Stimulated activated CD8-positive, alpha-beta memory T cell treated with anti-CD3 and anti-CD28 coated beads, Interleukin-15, amount 100 ng/mL, for 1 hour (primary cell): ENCODE measurements around the gene HOXB5.

ENCODE experiments used
- DNase-seq: peaks from one replicate; pipeline ENCODE4 v3.0.0-alpha.2; 2020; ENCODE audit warnings: low read depth

The HOXB5 gene

DNA sequence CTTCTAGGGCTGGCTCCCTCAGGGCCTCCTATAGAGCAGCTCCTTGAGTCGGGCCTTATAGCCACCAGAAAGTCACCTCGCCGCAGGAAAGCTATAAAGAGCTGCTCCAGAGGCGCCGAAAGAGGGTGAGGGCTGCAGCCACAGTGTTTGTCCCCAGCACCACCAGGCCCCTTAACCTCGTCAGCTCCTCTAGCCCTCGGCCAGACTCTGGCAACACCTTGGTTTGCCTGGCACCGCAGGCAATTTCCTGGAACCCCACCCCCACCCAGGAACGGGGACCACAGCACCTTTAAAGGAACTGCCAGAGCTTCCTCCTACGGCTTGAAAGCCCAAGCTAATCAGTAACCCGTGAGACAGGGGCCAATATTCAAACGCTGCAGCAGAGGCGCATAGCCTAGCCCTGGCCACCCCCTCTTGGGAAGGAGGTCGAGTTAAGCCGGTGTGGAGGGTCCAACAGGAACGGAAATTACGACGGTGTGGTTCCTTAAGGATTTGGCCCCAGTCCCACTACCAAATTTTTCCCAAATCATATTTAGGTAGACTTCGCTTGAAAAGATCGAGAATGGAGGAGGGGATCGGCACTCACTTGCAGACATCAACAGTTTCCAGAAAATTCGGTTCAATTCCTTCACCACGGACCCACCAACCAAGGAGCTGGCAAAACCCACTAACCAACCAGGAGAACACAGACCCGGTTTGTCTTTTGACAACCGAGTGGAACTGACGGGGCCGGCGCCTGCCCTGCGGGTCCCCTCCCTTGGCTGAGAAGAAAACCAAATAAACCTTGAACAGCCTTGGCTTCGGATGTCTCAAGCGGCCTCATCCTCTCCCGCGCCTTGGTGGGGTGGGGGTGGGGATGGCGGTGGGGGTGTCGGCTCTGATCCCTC is 8.2 kb upstream of the HOXB5 start:
- no peak for DNase-seq

DNA sequence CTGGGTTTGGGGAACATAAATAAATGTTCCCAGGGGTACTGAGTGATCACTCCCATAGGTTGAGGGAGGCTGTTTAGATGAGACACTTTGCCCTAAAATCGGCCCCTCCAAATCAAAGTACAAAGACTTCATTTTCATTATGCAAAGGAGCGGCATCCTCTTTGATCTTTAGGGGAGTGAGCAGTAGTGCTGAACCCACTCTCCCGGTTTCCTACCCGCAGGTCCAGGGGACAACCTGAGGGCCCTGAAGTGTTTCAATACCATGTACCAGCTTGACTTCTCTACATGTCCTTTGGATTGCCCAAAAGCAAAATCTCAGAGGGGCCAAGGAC is 7.6 kb upstream of the HOXB5 start:
- DNase-seq, result no peak

DNA sequence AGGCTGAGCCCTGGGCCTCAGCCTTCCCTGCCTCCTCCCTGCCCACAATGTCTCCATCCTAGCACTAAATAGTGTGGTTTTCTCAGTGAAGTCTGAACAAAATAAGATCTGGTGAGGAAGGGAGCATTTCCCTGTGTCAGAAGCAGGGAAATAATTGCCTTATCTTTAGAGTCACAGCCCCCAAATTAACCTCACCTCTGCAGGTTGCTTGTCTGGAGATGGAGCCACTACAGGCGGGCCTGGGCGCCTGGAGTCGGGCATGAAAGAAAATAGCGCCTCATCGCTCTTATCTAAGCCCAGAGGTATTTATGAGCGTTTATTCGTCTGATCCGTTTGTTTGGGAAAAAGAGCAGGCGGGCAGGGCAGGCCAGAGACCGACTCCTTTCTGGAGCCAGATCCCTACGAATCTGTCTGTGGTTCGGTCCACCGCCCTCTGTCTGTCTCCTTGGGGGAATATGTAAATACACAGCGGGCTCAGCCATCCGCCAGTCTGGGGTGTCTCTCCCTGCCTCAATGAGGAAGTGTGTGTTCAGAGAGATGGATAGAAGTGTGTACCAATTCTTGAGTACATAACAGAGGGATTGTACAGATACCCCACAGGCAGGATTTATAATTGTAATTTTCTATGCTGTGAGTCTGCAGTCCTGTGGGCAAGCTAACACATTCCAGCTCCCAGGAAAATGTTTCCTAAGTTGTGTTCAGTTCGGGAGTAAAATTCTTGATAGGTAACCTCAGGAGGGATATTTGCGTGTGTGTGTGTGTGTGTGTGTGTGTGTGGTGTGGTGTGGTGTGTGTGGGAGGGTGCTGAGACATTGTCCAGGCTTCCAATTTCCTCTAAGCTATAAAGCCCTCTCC is 6.9 kb upstream of the HOXB5 start:
- no peak for DNase-seq

DNA sequence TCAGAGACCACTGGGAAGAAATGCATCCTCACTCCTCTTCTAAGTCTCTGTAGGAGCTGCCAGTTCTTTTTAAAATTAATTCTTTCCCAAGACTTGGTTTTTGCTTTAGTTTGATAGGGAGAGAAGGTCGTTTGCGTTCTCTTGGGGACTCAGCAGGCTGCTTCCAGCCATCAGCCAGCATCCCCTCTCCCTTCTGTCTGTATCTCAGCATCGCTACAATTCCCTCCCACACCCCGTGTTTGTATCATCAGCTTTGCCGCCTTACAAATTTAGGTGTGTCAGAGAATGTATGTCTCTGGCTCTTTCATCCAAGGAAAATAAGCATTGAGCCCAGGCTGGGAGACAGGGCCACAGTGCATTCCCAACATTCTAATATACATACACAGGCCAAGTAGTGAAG is 5.8 kb upstream of the HOXB5 start:
- DNase-seq, result no peak

DNA sequence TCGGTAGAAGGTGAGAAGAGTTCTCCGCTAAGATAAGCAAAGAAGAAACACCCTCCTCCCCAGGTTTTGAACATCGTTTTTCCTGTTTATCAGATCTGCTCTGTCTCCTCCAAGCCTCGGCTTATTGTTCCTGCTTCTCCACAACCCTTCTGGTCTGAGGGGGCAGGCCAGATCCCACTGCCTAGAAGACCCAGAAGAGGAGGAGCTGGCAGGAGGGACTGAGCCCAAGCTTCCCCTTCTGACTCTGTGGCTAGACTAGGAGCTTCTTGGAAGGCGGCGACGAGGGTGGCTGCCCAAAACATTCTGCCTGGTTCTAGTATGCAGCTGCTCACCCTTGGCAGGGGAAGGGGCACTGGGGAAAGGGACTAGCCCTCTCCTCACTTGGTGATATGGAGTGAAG is 5.2 kb upstream of the HOXB5 start:
- DNase-seq, result no peak

DNA sequence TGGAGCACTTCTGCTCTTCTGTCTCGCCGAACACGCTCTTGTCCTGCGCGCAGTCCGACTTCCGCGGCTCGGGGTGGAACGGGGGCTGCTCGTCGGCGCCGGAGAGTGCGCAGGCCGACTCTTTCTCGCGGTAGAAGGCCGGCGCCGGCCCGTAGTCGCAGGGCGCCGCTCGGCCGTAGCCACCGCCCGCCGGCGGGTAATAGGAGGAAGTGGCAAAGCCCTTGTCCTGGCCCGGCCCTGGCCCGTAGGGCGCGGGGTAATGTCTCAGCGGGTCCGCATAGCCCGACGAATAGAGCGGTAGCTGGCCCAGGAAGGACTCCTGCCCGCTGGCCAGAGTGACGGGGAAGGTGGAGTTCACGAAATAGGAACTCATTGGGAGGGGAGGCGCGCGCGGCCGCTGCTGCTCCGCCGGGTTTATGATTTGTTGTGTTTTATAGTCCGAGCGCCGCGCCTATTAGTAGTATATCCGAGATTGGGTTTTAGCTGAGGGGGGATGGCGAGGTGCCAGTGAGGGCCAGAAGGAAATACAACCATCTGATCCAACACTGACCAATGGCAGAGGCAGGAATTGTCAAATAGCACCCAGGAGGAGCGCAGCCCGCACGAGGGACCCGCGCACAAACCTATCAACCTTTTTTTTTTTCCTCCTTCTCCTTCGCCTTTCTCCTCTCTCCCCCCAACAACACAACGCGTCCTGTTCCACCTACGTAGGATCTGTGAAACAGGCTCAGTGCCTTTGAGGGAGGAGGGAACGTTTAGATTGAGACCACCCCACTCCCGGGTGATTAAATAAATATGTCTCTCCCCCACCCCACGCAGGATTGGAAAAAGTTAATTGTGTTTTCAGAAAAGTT is 4.4 kb upstream of the HOXB5 start:
- no peak for DNase-seq

DNA sequence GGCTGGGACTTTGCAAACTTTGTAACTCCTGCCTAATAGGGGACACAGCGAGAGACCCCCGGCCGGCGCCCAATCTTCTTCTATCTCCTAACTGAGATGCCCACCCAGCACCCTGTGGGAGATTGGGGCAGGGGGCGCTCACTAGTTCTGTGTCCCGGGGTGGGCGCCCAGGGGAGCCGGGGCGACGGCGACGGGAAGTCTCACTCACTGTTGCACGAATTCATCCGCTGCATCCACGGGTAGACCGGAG is 3.9 kb upstream of the HOXB5 start:
- no peak for DNase-seq

DNA sequence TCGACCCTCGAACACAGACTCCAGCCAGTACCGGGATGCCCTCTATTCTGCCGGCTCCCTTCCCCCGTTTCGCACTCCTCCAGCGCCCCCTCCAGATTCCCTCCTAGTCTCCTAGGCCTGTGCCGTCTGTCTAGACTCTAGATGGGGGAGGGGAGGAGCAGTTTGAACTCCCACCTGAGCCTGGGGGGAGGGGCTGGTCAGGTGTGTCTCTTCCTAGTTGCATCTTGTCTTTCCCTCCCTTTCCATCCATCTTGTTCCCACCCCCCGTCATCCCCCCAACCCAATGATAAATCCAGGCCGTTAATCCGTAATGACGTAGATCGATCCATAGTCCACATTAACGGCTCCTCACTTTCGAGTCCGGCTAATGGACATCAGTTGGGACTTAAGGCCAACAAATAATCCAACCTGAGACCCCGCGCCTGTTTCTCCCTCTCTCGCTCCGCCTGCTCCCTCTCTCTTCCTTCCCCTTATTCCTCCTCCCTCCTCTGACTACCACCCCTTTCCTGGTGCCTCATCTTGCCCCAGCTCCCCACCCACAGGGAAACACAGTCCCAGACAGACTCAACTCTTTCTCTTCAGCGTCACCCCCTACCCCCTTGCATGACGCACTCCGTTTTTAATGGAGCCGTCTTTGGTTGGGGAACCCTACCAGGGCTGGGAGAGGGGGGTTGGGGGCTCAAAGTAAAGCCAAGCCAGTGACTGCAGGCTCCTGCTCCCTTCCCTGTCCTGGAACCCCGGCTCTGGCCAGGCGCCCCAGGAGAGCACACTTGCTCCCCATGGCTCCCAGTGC is 3.4 kb upstream of the HOXB5 start:
- no peak for DNase-seq

DNA sequence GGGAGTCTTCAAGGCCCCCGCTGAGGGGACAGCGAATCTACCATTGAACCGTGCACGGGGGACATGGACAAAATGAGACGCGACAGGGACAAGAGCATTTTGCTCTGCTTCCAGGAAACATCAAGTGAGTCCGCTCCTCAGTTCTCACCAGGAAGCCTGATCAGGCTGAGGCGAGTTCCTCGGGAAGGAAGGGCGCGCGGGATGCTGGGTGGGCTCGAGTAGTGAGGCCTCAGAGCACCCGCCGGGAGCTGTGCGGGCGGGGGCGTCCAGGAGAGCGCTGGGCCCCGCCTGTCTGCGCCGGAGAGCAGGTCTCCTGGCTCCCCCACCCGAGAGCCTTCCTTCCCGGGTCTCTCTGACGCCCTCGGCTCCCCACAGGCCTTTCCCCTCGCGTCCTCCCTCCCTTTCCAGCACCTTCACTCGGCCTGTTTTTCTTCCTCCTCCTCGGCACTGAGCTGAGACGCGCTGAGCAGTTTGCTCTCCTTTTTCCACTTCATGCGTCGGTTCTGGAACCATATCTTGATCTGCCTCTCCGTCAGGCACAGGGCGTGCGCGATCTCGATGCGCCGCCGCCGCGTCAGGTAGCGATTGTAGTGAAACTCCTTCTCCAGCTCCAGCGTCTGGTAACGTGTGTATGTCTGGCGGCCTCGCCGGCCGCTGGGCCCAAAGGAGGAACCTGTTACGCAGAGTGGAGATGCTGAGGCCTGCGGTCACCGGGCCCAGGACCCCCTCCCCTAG is 2.6 kb upstream of the HOXB5 start:
- no peak for DNase-seq

DNA sequence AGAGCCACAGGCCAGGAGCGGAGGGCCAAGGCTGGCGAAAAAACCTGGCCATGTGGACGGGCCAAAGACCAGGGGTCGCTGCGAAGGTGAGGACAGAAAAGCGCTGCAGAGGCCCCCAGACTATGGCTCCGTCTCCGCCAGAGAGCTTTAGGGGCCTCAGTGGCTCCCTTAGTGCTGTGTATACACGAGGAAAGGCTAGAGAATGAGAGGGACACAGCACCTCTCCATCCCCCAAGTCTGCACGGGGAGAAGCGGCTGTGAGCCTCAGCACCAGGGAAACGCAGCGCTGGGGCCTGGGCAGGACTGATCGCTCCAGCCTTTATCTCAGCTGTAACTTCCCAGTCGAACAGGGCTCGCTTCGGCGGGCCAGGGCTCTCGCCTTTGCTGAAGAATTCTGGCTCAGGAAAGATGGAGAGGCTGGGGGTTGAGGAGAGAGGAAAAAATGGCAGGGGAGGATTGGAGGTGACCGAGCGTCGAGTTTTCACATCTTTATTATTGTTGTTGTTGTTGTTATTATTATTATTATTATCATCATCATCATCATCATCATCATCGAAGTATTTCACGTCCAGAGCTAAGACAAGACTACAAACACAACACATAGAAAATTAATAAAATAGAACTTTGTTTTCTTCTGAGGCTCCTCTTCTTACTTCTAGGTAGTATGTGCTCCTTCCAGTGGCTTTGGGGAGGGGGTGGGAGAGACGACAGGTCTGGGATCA is 1.9 kb upstream of the HOXB5 start:
- DNase-seq, result no peak

DNA sequence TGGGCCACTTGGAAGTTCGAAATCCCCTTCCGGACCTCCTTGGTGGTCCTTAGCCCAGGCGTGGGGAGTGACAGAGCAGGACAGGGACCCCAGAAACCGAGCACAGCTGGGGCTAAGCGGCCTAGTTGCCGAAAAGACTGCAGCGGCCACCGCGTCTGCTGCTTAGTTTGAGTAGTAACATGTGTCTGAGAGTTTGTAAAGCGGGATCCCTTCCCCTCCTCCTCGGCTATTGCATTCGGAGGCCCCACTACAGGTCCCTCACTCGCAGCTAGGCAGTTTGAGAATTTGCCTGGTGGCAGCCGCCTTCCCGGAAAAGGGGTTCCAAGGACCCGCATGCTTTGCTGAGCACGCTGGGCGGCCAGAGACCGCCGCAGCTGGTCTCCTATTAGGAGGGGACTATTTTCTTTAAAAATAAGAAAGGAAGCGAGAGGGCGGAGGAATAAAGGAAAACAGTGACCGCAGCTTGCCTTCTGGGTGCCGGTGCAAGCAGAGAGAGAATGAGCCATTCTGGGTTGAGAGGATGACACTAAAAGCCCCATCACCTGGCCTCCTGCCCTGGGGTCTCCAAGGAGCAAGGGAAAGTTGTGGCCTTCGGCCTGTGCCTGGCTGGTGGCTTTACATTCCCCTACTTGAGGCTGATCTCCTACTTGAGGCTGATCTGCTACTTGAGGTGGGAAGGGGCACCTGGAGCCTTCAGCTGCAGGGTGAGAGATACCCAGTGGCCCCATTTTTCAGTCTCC is 1.1 kb upstream of the HOXB5 start:
- DNase-seq, result no peak

DNA sequence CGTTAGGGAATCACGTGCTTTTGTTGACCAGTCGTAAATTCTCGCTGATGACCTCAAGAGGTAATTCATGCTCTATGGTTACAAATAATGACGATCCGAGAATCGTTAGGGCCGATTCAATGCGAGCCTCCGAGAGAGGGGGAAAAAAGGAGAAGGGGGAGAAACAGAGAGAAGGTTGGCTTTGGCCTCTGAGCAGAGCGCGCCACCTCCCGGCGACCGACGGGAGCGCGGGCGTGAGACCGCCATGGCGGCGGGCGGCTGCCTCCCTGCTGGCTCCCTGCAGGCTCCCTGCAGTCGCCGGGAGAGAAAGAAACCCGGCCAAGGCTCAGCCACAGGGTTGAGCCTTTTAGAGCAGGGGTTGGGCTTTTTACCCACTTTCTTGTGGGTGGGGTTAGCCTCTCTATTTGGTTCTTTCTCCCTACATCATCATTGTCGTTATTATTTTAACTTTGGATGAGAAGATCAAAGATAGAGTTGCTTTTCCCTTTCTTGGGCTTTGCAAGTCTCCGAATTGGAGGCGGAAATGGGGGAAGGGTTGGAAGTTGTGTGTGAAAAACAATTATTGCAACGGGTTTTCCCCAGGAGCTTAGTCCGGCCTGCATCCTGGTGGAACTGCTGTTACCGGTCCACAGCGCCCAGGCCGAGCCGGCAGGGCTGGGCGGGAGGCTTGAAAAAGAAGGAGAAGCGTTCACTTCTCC is 410 bp upstream of the HOXB5 start:
- DNase-seq, result peak; percentile 66

DNA sequence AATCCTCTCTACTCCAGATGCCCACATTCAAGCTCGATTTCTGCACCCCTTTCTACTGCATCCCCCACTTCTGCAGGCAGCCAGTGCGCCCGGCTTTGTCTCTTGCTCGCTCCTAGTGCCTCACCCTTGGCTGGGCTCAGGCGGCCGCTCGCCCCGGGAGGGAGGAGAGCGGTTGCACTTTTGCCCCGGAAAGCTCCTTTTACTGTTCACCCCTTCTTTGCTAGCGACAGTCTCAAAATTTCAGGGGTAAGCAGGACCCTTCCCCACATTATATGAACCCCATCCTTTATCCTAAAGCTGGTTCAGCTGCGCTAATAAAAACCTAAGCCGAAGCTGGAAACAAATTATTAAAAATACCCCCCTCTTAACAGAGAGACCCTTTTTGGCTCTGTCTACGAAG is 1.0 kb downstream of the HOXB5 start:
- no peak for DNase-seq

DNA sequence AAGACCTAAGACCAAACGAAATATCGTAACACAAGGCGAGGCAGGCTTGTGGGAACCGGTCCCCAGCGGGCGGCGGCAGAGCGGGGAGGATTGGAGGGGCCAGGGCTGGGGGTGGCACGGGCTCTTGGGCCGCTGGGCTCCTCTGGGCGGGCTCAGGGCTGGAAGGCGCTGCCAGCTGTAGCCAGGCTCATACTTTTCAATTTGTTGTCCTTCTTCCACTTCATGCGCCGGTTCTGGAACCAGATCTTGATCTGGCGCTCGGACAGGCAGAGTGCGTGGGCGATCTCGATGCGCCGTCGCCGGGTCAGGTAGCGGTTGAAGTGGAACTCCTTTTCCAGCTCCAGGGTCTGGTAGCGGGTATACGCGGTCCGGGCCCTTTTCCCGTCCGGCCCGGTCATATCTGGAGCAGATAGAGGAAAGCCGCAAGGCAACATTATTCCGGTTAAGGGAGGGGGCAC is 1.5 kb downstream of the HOXB5 start:
- DNase-seq, result no peak

DNA sequence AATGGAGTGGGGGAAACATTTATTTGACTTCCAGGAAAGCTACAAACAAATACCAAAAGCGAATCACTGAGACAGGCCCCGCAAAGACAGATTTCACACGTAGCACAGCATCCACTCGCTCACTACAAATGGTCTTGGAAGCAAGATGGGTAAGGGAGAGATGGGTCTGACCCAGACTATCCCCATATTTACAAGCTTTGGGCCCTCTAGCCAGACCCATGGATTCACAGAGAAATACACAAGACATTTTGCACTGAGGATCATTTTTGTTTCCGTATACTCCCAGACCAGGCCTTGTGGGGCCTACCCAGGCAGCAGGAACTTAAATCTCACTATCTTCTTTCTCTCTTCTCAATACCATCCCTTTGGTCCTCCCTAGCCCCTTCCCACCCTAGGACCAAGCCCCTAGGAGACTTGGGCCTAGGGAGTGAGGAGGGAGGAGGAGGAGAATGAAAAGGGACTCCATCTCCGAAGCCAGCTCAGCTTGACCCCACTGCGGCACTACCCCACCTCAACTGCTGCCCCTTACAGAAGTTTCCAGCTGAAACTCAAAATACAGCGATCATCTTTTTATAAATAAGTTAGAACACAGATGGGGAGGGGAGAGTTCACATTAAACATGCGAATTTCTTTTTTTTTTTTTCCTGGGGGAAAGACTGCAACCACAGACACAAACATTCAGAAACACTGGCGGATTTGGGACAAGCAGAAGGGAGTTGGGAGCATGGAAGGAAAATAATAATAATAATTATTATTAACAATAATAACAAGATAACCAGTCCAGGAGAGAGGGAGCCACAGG is 2.1 kb downstream of the HOXB5 start:
- DNase-seq, result no peak

DNA sequence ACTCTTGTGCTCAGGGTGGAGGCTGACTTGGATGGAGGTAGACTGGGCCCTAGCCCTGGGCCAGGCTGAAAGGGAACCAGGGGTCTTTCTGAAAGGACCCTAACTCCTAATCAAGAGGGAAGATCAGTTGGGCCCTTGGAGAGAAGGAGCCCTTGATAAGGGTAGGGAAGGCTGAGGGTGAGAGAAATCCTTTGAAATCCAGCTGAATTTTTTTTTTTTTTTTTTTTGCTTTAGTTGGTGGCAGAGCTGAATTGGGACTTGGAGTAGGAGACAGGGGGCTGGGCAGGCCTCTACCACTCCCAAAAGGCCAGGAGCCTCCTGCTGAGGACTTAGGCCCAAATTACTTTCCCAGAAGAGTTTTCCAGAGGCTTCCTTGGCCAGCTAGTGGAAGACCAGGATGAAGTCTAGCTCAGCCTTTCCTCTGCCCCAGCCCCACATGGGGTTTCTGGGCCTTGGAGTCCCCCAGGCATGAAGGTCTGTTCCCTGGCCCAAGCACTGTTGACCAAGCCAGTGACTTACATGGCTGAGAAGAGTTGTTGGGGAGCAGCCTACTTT is 2.9 kb downstream of the HOXB5 start:
- DNase-seq, result no peak

DNA sequence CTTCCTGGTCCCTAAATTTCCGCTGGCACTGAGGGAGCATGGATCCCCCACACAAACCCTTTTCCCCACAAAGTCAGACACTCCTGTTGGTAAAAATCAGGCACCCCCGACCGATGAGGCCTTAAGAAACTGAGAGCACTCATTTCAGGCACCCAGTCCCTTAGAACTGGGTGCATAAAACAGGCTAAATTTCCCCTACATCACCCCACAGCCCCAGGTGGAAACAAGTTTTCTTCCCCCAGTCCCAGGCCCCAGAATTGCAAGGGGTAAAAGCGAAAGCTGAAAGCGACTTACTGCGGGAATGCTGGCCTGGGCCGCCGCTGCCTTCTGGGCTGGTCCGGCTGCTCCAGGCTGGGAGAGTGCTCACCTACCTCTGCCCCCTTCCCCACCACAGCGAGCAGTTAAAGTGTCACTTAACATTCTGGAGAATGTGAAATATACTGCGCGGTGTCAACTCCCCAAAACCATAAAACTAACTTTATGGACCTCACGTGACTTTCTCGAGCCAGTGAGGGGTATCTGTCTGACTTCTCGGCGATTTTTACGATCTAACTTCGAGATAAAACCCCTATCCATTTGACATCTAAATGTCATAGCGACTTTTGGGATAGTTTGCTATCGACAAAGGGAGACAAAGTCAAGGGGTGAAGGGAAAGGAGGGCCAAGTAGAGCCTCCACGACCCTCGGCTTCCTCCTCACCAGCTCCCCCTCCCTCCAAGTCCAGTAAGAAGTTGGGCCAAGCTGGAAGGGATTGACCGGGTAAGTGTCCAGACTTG is 3.6 kb downstream of the HOXB5 start, which contains the start of gene HOXB3:
HOXB3 (minus strand) TSS at position 411 of the 776 bp plus-strand sequence. CDS start 37,767 bp downstream, outside the sequence.
- DNase-seq, result no peak
